ENCODE data around the gene WBP1. TPM values are rescaled to one million over a fixed set of nuclear protein-coding genes. Genes with fewer than 3 reads are reported as not detected.

The WBP1 gene
- total and polyA plus RNA-seq, 10 of the 15 experiments (the other 5 are each of a cell fraction or from before 2014, with no cell fraction given) = 4.2 to 76.8 (median 43.8) TPM

DNA sequence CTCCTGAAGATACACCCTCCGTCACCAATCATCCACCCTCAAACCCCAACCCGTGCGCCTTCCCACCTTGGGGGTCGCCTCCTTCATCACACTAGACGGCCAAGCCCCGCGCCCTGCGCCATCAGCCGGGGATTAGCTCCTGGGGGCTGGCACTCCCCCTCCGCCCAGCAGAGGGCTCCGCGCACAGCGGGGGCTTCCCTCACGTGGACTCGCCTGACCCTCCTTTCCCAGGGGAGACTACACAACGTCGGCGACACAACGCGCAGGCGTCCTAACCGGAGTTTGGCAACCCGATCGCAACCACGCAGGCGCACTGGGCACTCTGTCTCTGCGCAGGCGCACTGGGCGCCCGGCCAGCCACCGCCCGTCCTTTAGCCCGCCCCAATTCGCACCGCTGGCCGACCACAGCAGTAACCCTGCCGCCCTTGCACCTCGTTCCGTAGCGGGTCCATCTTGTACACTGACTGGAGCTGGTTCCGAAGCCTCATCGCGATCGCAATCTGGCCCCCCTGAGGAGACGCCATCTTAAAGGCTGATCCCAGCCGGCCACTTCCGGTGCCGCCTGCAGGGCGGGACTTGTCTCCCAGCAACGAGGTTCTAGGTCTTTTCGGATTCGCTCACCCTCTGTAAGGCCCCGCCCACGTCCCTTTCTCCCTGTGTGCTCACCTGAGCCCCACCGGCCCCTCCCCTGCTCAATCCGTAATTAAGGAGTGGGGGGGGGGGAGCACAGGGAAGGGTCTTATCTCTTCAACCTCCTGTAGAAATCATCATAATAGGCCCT lies 49.1 kb downstream of the WBP1 start, which contains the start of gene PCGF1:
Gene PCGF1, minus strand, starts transcription at position 551 of the 781 bp plus-strand sequence. Its CDS starts 27 bp downstream, at position 524.
- H3K27me3 ChIP-seq (replicated peaks in 1 of 2; ENCODE audit: control insufficient read depth in 2 of 2, insufficient read depth in 2 of 2, low read length in 1 of 2) = peaks cover 0 to under 1% of the 10 kb centered on the region in 2 experiments; a peak in 1 of 4 replicates
- intact Hi-C loops (cut with micrococcal nuclease; ENCODE audit: unreplicated experiment) (loop anchor here (1.0 kb wide), 2 partner anchors 22 to 80 kb away; partner anchors contain the start of genes AUP1 and HTRA2), in situ Hi-C loops (cut with MboI) (no loop called here)
- peak within 1 kb of the TSS; percentile 97 for H3K27ac ChIP-seq (ENCODE audit: control insufficient read depth, insufficient read depth)
- ChIA-PET RAD21 (ENCODE audit: unreplicated experiment) (interaction anchor here (0.7 to 5.5 kb wide), 8 partner anchors 24 to 84 kb away, joined by 3 to 61 read pairs (median 4); partner anchors contain the start of genes AUP1, HTRA2 and WBP1), POLR2A (interaction anchor here (0.7 to 5.8 kb wide), 13 partner anchors 15 to 111 kb away, joined by 3 to 33 read pairs (median 4); partner anchors contain the start of genes AUP1, DQX1, HTRA2 and TTC31), SMC1A (ENCODE audit: uncharacterized antibody, unreplicated experiment) (interaction anchor here (0.7 to 5.2 kb wide), 8 partner anchors 15 to 79 kb away, joined by 3 to 71 read pairs (median 4); partner anchors contain the start of genes AUP1, DQX1 and HTRA2), CTCF (interaction anchor here (0.6 to 13.9 kb wide), 10 partner anchors 12 to 79 kb away, joined by 3 to 231 read pairs (median 4); partner anchors contain the start of genes AUP1, CCDC142, DQX1 and HTRA2)
- peak within 1 kb of the TSS; percentile 98 for H3K4me3 ChIP-seq
- H3K36me3 ChIP-seq (ENCODE audit: control insufficient read depth in 2 of 2, insufficient read depth in 2 of 2, low read length in 1 of 2) = peaks cover 0 to 7% of the 10 kb centered on the region in 2 experiments; a peak in 1 of 4 replicates
- BruUV-seq (replicated peaks) = no TSS peak
- peaks cover 12% of the 10 kb centered on the region for H3K79me2 ChIP-seq (ENCODE audit: control insufficient read depth, insufficient read depth, low read length)
- peak; percentile 97 for FAIRE-seq
- H3K9ac ChIP-seq (ENCODE audit: control insufficient read depth, insufficient read depth, low read length) = peak within 1 kb of the TSS; percentile 93
- ATAC-seq = peak; percentile 89
- no peaks in the 10 kb centered on the region for H4K20me1 ChIP-seq (ENCODE audit: control insufficient read depth, insufficient read depth)
- H3K4me2 ChIP-seq (ENCODE audit: control insufficient read depth, insufficient read depth) = peak within 1 kb of the TSS; percentile 95
- WGBS (ENCODE audit: insufficient coverage, insufficient replicate concordance, low lambda C conversion rate, missing lambda C conversion rate) = 1% methylated on average over 56 of the region's 56 CpGs
- peak within 1 kb of the TSS; percentile 100 for H2AFZ ChIP-seq (ENCODE audit: control insufficient read depth, low read depth, low read length)
- H3K9me3 ChIP-seq (replicated peaks; ENCODE audit: control insufficient read depth, insufficient read depth, low read length) = no peaks in the 10 kb centered on the region
- peak; percentile 95 for DNase-seq (ENCODE audit: low read depth, low spot score)
- peaks cover 27% of the 10 kb centered on the region for H3K4me1 ChIP-seq (ENCODE audit: control insufficient read depth, insufficient read depth, low read length)
- TF ChIP-seq ZNF622 (IDR thresholded peaks at IDR 0.05) = no peak
- TF ChIP-seq GATAD2B (conservative IDR thresholded peaks at IDR 0.05; ENCODE audit: low read depth) = peak; percentile 54
- TF ChIP-seq BMI1 (IDR thresholded peaks at IDR 0.05; ENCODE audit: borderline replicate concordance) = peak; percentile 95
- peak; percentile 58 for TF ChIP-seq RUNX3 (IDR thresholded peaks at IDR 0.05; ENCODE audit: low read length)
- peak; percentile 67; the same call in 1 of the 2 replicates for TF ChIP-seq PML (IDR thresholded peaks at IDR 0.05; ENCODE audit: low read length)
- TF ChIP-seq, protein P1, sequence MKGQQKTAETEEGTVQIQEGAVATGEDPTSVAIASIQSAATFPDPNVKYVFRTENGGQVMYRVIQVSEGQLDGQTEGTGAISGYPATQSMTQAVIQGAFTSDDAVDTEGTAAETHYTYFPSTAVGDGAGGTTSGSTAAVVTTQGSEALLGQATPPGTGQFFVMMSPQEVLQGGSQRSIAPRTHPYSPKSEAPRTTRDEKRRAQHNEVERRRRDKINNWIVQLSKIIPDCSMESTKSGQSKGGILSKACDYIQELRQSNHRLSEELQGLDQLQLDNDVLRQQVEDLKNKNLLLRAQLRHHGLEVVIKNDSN (IDR thresholded peaks at IDR 0.05; ENCODE audit: borderline replicate concordance, extremely low read length, insufficient read depth, low read depth, low read length) = peak; percentile 79
- peak; percentile 91 for TF ChIP-seq TAF1 (IDR thresholded peaks at IDR 0.05; ENCODE audit: borderline replicate concordance, low read depth, low read length)
- TF ChIP-seq, protein P2, sequence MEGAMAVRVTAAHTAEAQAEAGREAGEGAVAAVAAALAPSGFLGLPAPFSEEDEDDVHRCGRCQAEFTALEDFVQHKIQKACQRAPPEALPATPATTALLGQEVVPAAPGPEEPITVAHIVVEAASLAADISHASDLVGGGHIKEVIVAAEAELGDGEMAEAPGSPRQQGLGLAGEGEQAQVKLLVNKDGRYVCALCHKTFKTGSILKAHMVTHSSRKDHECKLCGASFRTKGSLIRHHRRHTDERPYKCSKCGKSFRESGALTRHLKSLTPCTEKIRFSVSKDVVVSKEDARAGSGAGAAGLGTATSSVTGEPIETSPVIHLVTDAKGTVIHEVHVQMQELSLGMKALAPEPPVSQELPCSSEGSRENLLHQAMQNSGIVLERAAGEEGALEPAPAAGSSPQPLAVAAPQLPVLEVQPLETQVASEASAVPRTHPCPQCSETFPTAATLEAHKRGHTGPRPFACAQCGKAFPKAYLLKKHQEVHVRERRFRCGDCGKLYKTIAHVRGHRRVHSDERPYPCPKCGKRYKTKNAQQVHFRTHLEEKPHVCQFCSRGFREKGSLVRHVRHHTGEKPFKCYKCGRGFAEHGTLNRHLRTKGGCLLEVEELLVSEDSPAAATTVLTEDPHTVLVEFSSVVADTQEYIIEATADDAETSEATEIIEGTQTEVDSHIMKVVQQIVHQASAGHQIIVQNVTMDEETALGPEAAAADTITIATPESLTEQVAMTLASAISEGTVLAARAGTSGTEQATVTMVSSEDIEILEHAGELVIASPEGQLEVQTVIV (IDR thresholded peaks at IDR 0.05; ENCODE audit: borderline replicate concordance, partially characterized antibody) = peak; percentile 66
- TF ChIP-seq NFIC (IDR thresholded peaks at IDR 0.05; ENCODE audit: low read depth, low read length) = no peak
- peak; percentile 3; the same call in 1 of the 2 replicates for TF ChIP-seq TBL1XR1 (IDR thresholded peaks at IDR 0.05; ENCODE audit: low read depth, low read length)
- 0 out of 2 replicates have a peak, but pooled peaks have one; percentile 60 for TF ChIP-seq ESRRA (IDR thresholded peaks at IDR 0.05; ENCODE audit: low read length)
- no peak for TF ChIP-seq ETV6 (conservative IDR thresholded peaks at IDR 0.05 in 1 of 2, IDR thresholded peaks at IDR 0.05 in 1 of 2; ENCODE audit: borderline replicate concordance in 1 of 2, low read depth in 1 of 2)
- TF ChIP-seq, protein P3, sequence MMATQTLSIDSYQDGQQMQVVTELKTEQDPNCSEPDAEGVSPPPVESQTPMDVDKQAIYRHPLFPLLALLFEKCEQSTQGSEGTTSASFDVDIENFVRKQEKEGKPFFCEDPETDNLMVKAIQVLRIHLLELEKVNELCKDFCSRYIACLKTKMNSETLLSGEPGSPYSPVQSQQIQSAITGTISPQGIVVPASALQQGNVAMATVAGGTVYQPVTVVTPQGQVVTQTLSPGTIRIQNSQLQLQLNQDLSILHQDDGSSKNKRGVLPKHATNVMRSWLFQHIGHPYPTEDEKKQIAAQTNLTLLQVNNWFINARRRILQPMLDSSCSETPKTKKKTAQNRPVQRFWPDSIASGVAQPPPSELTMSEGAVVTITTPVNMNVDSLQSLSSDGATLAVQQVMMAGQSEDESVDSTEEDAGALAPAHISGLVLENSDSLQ (IDR thresholded peaks at IDR 0.05) = peak; percentile 21; the same call in 1 of the 2 replicates
- TF ChIP-seq ASH2L (IDR thresholded peaks at IDR 0.05; ENCODE audit: borderline replicate concordance, low read depth) = peak; percentile 94; the same call in 1 of the 2 replicates
- TF ChIP-seq SMC3 (IDR thresholded peaks at IDR 0.05; ENCODE audit: borderline replicate concordance, low read length) = peak; percentile 56
- no peak for TF ChIP-seq PAX8 (IDR thresholded peaks at IDR 0.05)
